IPS DF 19.7 (cell line): ENCODE data around the gene F2RL2.

Experiments
- DNase-seq: peaks from one replicate; pipeline ENCODE4 v3.0.0-alpha.2; 2013; ENCODE audit warnings: low read depth, low spot score

The F2RL2 gene, protein sequence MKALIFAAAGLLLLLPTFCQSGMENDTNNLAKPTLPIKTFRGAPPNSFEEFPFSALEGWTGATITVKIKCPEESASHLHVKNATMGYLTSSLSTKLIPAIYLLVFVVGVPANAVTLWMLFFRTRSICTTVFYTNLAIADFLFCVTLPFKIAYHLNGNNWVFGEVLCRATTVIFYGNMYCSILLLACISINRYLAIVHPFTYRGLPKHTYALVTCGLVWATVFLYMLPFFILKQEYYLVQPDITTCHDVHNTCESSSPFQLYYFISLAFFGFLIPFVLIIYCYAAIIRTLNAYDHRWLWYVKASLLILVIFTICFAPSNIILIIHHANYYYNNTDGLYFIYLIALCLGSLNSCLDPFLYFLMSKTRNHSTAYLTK

DNA sequence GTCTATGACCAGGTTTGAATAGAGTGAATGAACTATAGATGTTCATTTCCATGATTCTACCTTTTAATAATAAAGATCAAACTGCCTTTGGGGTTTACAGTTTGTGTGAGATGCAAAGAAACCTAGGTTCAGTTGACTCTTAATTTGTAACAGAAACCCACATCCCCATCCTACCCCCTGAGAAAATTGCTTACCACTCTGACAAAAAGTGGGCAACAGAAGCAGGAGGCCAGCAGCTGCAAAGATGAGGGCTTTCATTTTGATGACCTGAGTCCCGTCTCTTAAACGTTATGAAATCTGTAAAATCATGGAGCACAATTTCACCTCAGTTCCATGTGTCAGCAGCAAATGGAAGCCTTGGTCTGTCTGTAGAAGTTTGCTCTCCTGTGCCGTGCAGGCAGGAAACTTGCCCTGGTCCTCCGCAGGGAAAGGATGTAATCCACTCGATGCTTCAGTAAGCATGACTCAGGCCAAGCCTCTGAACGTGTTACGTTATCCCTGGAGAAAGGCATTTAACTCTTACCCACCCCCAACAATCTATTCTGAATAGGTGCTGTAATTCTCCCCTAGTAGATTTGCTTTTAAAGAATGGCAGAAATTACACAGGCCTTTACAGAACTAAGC is at the start of gene F2RL2:
F2RL2 (minus strand) TSS at position 431 of the 624 bp plus-strand sequence; CDS start at position 258, 173 bp downstream.
- no peak for DNase-seq

DNA sequence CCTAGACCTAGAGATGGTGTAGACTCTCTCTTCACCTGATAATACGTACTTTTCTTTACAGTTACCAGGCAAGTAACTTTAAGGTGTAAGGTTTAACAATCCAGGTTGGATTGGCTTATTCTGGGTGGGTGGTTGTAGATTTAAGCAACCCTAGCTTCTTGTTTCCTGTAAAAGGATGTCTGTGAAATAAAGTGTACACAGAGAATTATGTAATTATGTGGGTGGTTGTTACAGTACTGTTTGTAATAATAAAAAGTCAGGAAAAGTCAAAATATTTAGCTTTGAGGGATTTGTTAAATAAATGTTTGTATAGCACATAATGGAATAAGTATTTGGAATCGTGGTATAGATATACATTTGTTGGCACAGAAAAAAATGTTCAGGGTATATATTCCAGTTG is 49.0 kb upstream of the F2RL2 start:
- no peak for DNase-seq

DNA sequence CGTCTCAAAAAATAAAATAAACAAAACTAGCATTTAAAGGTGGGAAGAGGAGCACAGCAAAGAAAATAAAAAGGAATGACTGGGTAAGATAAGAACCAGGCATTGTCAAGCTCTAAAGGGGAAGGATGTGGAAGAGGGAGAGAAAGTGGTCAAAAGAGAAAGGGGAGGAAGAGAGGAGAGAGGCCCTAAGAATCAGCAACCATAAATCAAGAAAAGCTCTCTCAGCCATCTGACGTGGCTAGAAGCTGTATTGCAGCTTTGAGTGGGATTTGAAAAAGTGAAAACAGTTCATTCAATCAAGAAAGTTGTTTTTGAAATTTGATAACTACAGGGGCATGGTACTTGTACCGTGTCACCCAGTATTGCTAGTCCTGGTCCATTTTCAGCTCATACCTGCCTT is 47.3 kb upstream of the F2RL2 start:
- DNase-seq, result no peak

DNA sequence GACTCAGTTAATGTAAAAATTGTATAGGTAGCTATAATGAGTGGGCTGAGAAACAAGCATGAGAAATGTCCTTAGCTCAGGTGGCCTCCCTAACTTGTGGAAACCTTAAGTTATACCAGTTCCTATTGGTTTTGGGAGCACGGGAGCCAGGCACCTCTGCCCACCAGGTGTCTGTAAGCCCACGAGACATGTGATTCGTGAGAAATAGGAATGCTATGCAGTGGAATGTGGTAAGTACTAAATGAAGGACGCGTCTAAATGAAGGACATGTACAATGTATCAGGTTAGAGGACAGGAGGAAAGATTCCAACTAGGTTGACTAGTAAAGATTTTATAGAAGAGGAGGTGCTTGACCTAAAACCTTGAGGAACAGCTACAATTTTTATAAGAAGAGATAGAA is 46.0 kb upstream of the F2RL2 start:
- no peak for DNase-seq

DNA sequence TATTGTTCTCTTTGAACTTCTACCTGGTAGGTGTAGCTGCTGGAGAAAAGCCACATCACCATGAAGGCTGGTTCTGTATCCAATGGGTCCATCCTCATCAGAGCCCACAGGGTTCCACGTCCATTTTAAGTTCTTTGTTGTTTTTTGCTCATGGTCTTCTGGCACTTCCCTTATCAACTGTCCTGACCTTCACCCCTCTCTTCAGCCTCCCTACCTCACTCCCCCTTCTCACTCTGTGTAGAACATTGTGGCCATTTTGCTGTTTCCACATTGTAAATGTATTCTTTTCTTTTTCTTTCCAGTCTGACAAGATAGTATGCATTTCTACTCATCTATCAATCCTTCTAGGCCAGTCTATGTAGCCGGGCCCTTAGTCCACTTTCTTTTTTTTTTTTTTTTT is 44.3 kb upstream of the F2RL2 start:
- DNase-seq, result no peak

DNA sequence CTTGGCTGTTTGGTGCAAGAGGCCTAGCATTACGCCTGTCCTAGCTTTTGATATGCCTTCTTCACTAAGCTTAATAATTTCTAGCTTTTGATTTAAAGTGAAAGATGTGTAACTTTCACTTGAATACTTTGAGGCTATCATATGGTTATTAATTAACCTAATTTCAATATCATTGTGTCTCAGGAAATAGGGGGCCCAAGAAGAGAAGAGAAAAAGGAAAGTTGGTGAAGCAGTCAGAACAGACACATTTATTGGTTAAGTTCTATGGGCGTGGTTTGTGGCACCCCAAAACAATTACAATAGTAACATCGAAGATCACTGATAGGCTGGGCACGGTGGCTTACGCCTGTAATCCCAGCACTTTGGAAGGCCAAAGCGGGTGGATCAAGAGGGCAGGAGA is 40.9 kb upstream of the F2RL2 start:
- no peak for DNase-seq

DNA sequence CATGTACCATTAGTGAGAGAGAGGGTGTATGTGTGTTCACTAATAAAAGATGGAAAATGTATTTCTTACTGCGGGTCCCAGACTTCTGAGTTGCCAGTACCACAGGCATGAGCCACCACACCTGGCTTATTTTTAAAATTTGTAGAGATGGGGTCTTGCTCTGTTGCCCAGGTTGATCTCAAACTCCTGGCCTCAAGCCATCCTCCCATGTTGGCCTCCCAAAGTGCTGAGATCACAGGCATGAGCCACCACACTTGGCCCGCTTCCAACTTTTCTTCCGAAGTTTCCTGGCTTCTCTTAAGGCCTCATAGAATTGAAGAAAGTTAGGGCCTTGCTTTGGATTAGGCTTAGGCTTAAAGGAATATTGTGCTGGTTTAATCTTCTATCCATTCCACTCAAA is 40.4 kb upstream of the F2RL2 start:
- no peak for DNase-seq

DNA sequence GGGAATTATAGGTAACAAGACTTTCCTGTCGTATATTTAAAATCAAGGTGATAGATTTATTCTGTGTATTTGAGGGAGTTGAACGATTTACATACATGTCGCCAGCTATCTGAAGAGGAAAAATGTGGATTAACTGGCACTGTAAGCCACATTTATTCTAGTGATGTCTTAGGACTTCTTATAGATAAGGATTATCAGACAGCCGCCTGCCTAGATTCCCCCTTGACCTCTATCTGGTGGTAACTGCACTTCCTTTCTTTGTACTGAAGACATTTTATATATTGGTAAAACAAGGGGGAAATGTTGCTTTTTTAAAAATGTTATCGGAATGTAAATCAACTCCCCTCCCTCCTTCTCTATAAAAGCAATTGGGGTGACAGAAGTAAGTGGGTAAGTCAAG is 39.3 kb upstream of the F2RL2 start:
- DNase-seq, result no peak

DNA sequence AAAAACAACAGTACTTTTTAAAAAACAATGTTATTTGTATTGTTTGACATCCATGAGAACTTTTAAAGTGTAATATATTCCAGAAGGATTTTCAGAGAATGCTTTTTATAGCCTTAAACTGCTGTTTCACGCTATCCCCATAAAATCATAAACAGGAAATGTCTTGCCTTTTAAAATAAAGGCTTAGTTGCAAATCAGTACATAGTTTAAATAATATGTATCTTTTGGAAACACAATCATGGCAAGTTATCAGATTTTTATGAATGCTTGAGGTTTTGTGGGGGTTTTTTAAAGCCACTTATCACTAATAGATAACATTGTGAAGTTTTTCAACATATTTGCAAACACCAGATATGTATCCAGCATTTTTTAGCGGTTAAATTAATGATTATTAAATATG is 37.2 kb upstream of the F2RL2 start:
- no peak for DNase-seq

DNA sequence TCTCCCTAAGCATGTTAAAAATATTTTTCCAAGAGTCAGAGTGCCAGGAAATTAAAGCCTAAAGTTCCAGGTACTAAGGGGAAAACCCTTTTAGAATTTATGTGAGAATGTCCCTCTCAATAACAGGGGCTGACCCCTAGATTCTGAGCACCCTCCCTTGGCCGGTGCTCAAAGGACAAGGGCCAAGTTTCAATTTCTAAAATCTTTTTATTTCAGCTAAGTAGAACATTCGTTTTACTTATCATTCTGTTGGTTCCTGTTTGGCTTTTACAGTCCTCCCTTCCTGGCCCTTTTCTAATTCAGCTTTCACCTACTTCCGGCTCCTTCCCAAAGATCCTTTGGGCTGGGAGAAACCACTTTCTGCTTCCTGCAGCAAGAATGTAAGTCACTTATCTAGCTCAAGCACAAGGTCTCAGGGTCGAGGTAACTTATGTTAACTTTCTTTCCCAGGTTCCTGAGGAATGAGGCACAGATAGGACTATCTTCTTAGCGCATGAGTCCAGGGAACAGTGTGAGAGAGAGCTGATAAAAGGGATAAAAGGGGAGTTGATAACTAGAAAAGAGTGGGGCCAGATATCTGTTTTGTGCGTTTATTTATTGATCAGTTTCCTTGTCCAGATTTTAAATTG is 34.6 kb upstream of the F2RL2 start:
- no peak for DNase-seq

DNA sequence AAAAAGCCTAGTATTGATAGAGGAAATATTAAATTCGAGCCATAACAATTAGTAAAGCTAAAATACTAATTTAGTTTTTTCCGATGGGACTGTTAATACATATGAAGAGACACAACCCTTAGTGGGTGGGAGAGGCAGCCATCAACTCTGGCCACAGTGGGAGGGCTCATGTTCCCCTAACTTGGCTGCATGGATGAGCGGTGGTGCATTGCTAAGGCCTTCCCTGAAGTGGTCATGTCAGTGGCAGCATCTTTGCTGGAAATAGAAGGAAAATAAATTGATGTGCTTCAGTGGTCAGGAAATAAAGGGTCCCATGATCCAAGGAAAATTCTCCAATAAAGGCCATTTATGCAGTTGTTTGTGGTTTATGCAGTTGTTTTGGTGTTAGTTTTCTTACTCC is 33.9 kb upstream of the F2RL2 start:
- DNase-seq, result no peak

DNA sequence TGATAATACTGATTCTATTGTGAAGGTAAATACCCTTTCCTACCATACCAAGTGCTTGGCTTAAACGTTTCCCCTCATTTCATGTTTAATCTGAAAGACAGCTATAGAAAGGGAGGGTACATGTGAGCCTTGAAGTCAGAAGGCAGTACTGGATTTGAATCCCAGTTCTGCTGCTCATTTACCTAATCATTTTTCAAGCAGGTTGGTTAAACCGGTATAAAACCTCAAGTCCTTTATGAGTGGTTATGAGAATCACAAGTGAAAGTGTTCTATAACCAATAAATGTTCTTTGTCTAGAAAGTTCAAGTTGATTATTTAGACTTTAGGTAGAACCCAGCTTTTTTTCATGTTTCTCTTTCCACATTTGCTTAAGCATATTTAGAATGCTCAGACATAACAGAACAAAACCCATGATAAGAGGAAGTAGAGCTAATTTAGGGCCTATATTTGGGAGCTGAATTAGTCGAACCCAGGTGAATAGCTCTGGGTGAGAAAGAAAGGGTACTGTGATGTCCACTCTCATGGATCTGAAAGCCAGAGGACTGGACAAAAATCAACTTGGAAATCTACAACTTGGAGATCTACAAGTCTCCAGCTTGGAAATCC is 29.7 kb upstream of the F2RL2 start:
- DNase-seq, result no peak

DNA sequence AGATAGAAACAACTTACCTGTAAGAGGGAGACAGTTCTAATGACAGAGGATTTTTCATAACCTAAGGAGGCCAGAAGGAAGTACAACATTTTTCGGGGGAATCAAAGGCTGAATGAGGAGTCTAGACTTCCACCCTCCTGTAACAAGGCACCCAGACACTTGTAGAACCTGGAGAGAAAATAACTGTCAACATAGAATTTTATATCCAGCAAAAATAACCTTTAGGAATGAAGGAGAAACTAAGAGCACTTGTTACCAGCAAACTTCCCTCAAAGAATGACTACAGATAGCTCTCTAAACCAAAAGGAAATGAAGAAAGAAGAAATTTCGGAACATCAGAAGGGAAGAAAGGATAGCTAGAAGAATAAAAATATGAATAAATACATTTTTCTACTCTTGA is 25.9 kb upstream of the F2RL2 start:
- no peak for DNase-seq

DNA sequence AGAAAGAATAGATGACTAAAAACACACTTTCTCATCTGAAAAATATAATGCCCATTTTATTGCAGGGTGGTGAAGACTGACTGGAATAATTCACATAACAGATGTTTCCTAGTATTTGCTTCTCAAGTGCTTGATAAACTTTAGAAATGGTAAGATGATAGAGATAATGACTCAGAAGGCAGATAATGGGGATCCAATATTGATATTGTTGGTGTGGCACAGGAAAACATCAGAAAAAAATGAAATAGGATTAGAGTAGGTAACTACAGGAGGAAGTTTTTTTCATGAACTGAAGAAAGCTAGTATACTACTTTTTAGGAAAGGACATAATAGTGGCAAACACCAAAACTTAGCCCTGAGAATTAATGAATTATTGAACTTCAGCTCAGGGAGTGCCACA is 20.2 kb upstream of the F2RL2 start:
- no peak for DNase-seq

DNA sequence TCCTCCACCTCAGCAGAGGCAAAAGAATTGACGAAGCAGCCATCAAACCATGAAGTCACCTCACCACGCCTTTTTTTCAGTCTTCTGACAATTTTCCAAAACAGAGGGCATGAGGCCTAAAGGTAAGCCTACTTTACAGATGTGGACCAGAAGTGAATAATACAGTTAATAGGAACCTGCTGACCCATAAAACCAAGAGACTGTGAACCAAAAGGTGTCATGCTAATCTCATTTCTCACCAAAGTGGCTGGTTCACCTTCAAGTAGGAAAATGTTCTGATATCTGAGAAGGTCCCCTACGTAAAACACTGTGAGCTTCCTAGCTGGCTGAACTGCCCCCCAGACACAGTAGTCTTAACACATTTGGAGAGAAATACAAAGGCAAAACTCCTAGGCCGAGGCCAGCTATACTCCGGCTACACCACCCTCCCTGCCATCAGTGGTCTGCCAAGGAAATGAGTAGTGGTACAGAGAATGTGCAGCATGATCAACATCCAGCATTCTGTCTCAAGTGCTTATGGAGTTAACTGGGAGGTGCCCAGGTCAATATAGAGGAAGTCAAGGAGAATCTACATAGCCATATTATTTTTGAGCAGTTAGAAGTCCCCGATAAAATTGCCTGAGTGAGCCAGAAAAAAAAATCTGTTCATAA is 19.3 kb upstream of the F2RL2 start:
- DNase-seq, result no peak

DNA sequence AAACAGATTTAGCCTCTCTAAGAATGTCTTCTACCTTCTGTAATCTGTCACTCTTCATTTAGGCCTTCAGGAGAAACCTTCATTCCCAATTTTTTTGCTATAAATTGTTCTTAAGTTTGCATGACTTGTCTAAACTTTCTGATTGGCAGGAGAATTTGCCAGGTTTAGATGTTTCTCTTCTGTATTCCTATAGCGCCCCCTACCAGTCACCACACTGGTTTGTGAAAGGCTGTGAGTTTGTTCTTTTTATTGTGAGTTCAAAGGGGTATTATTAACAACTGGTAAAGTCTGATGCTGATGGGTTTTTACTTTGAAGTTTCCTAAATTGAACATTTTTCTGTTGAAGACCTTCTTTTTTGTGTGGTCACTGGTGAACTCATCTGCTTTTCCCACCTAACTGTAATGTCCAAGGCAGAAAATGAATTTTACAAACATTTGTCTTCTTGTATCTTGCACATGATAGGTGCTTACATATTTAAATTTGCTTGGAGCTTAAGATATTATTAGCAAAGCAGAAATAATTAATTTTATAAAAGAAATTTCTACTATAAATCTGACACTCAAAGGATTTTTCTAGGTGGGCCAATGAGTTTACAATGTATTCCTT is 18.4 kb upstream of the F2RL2 start:
- DNase-seq, result no peak

DNA sequence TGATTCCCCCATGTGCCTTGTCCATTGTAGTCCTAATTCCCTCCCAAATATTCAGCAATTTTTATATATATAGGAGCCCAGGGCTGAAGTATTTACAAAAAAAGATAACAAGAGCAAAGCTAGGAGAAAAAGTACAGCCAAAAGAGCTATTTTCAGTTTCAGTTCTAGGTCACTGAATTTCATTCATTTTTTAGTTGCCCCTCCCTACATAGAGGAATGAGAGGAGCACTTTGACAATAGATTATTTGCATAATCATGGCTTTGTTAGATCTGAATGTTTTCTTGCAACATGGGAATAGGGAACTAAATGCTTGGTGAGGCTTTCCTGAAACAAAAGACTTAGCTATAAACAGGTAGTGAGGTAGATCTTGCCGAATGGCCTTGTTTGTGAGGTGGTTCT is 15.3 kb upstream of the F2RL2 start:
- DNase-seq, result no peak

DNA sequence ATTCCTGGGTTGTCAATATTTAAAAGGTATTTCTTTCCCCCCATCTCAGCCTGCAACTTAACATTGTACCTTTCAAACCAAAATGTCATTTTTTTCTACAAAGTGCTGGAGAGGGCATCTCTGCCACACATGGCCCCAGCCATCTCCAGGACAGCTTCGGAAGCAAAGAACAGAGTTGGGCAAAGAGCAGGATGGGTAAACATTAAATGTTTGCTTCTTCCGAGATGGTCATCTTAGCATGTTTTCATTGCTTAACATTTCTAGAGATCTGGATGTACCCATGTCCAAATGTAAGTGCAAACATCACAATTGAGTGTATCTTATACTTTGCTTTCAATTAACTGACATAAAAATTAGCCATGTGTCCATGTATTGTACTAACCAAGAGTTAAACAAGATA is 14.3 kb upstream of the F2RL2 start:
- DNase-seq, result no peak

DNA sequence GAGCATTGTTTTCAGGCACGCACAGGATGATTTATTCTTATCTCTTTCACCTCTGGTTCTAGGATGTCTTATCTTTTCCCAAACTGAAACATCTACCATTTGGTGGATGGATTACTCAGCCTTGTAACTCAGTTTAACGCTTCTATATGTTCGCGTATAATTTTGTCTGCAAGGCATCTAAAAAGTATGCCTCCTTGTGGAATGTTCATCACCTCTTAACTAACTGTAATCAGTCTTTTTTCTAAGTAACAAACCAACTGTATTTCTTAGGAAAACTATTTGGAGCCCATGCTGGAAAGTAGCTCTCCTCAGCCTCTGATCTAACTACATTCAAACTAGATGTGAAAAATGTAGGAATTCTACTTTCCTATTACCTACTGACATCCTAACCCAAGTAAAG is 11.5 kb upstream of the F2RL2 start:
- no peak for DNase-seq

DNA sequence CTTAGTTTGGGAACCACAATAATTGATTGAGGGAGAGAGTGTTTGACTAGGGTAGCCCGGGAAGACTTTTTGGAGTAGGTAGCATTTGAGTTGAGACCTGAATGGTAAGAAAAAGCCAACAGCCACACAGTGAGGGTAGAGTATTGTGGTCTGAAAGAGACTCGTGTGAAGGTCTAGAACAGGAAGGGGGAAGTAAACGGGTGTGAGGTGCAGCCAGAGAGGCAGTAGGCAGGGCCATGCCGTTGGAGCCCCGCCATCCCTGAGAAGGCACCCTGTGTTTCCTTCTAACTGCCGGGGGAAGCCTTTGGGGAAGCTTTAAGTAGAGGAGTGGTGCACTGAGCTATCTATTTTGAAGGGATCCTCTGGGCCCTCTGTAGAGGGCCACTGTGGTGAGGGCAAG is 3.5 kb upstream of the F2RL2 start:
- DNase-seq, result no peak

DNA sequence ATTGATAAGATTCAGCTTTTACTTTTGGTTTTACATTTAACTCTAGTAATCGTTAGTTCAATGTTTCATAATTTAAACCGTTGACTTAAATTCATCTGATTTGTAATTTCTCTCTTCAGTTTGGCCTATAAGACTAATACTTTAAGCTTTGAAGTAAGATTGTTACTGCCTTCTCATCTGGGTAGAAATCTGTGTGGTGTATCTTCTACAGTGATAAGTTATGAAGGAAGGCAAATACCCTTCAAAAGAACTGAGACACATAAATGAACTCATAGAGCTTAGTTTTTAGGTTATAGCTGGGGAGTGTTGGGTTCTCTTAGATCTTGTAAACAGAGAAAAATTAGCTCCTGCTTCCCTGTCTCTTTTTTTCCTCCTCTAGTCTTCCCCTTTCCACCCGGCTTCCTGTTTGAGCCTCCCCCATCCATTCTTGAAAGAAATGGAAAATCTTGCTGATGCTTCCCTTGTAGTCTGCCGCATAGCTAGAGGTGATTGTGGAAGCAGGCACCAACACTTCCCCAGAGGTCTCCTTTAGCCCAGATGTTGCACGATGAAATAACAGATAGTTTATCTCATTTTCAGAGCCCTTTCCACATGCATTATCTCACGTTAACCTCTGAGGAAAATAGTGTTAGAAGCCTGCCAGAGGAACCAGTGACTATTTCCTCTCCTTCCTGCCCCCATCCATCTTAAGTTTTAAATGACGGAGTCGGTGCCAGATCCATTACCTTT is 2.0 kb upstream of the F2RL2 start:
- DNase-seq, result no peak
